ENCODE data around the gene RHOT2.

DNA sequence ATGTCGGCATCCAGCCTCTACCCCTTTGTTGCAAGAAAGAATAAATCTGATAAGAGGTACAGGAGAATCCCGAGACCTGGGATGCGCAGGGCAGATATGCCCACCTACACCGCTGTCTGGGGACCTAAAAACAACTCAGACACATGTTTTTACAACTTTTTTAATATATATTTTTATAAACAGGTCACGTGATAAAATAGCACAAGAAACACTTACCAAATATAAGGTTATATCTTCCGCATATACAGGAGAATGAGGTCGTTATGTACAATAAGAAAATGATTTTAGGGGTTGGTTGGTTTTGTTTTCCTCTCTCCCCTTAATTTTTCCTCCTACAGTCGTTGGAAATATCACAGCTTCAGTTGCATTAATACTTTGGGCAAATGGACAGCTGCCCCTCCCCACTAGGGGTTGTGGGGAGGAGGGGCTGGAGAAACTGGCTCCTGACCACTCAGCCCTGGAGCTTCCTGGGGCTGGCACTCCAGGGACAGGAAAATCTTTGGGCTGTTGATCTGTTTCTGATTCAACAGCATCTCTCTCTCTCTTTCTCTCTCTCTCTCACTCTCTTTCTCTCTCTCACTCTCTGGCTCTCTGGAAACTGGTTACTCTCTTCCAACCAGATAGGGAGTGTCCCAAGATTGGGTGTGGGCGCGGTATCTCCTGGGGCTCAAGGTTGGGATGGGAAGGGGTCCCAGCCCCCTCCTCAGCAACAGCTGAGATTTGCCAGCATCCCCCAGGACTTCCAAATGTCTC, 24.6 kb downstream of the RHOT2 start:
- TF ChIP-seq, protein P1, sequence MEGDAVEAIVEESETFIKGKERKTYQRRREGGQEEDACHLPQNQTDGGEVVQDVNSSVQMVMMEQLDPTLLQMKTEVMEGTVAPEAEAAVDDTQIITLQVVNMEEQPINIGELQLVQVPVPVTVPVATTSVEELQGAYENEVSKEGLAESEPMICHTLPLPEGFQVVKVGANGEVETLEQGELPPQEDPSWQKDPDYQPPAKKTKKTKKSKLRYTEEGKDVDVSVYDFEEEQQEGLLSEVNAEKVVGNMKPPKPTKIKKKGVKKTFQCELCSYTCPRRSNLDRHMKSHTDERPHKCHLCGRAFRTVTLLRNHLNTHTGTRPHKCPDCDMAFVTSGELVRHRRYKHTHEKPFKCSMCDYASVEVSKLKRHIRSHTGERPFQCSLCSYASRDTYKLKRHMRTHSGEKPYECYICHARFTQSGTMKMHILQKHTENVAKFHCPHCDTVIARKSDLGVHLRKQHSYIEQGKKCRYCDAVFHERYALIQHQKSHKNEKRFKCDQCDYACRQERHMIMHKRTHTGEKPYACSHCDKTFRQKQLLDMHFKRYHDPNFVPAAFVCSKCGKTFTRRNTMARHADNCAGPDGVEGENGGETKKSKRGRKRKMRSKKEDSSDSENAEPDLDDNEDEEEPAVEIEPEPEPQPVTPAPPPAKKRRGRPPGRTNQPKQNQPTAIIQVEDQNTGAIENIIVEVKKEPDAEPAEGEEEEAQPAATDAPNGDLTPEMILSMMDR (IDR thresholded peaks at IDR 0.05) = no peak
- TF ChIP-seq POLR2A (IDR thresholded peaks at IDR 0.05) = no peak

Data from testis (tissue), 2 donors.